Measurements from ENCODE around the gene CACNA1C. TPM values are rescaled to one million over a fixed set of nuclear protein-coding genes. Genes with fewer than 3 reads are reported as not detected.

CACNA1C gene
- total RNA-seq, 5 donors from 2014 or later (not counting 1 experiment from before 2014, with no cell fraction given) = 0.10 to 0.26 (median 0.16) TPM

GRCh38 chr12:2234646-2235350 is 182.0 kb downstream of the CACNA1C start:
- 72% methylated on average over 4 of the region's 10 CpGs for WGBS (ENCODE audit: insufficient coverage)
- no peak overlapping the region for H3K4me3 ChIP-seq (ENCODE audit: control insufficient read depth in 1 of 2, extremely low read depth in 1 of 2, low read length in 1 of 2)
- H3K9me3 Mint-ChIP-seq = no peaks in the 10 kb centered on the region
- H3K4me1 Mint-ChIP-seq = no peaks in the 10 kb centered on the region
- no peaks in the 10 kb centered on the region for H3K36me3 Mint-ChIP-seq
- no peaks in the 10 kb centered on the region for H3K4me1 ChIP-seq (ENCODE audit: control insufficient read depth in 1 of 2, extremely low read depth in 1 of 2, insufficient read depth in 2 of 2, low read length in 2 of 2)
- ChIA-PET CTCF (no interaction called here), POLR2A (no interaction called here)
- H3K36me3 ChIP-seq (ENCODE audit: control insufficient read depth in 2 of 2, extremely low read depth in 1 of 2, insufficient read depth in 1 of 2, low read length in 1 of 2) = no peaks in the 10 kb centered on the region
- H3K27ac Mint-ChIP-seq = no peak overlapping the region
- no peak overlapping the region for H3K4me3 Mint-ChIP-seq
- DNase-seq (no peak), ATAC-seq (replicated peaks in 1 of 4) (no peak)
- peaks cover 0 to 16% of the 10 kb centered on the region in 2 experiments for H3K27me3 ChIP-seq (replicated peaks in 1 of 2; ENCODE audit: control insufficient read depth in 2 of 2, extremely low read depth in 1 of 2, insufficient read depth in 2 of 2, low read length in 1 of 2)
- H3K27ac ChIP-seq (ENCODE audit: low read length) = no peak overlapping the region
- H3K9me3 ChIP-seq = no peaks in the 10 kb centered on the region
- peaks cover 7 to 17% of the 10 kb centered on the region in 2 donors for H3K27me3 Mint-ChIP-seq

- Histone ChIP-seq H3K9me3 (no peaks in the 10 kb centered on the region), H3K36me3 (ENCODE audit: control insufficient read depth in 2 of 2, extremely low read depth in 1 of 2, insufficient read depth in 1 of 2, low read length in 1 of 2) (no peaks in the 10 kb centered on the region), H3K4me1 (ENCODE audit: control insufficient read depth in 1 of 2, extremely low read depth in 1 of 2, insufficient read depth in 2 of 2, low read length in 2 of 2) (no peaks in the 10 kb centered on the region), H3K4me3 (ENCODE audit: control insufficient read depth in 1 of 2, extremely low read depth in 1 of 2, low read length in 1 of 2) (no peak overlapping the region), H3K27me3 (replicated peaks in 1 of 2; ENCODE audit: control insufficient read depth in 2 of 2, extremely low read depth in 1 of 2, insufficient read depth in 2 of 2, low read length in 1 of 2) (peaks cover 0 to 25% of the 10 kb centered on the region in 2 experiments), H3K27ac (ENCODE audit: low read length) (no peak overlapping the region)
- no peak for ATAC-seq (replicated peaks in 1 of 4)
- ChIA-PET POLR2A (interaction anchor here in 1 of 2 donors (0.6 kb wide), 1 partner anchor 351 kb away, joined by 4 read pairs; no protein-coding TSS in a partner anchor), CTCF (no interaction called here)
- Mint-ChIP-seq H3K36me3 (no peaks in the 10 kb centered on the region), H3K9me3 (no peaks in the 10 kb centered on the region), H3K27ac (no peak overlapping the region), H3K27me3 (peaks cover 10 to 19% of the 10 kb centered on the region in 2 donors), H3K4me3 (no peak overlapping the region), H3K4me1 (no peaks in the 10 kb centered on the region)
- WGBS (ENCODE audit: insufficient coverage) = 57% methylated on average over 1 of the region's 5 CpGs
- DNase-seq = no peak
These were observed 183.9 kb downstream of the CACNA1C start for GRCh38 chr12:2236506-2237294.

- ChIA-PET POLR2A (no interaction called here), CTCF (no interaction called here)
- Mint-ChIP-seq H3K27ac (no peak overlapping the region), H3K4me1 (peaks cover 0 to 3% (median 0%) of the 10 kb centered on the region in 3 donors), H3K27me3 (peaks cover 11 to 19% of the 10 kb centered on the region in 2 donors), H3K9me3 (no peaks in the 10 kb centered on the region), H3K36me3 (no peaks in the 10 kb centered on the region), H3K4me3 (no peak overlapping the region)
- ATAC-seq (replicated peaks in 1 of 4) (no peak), DNase-seq (no peak)
- H3K4me1 ChIP-seq (ENCODE audit: control insufficient read depth in 1 of 2, extremely low read depth in 1 of 2, insufficient read depth in 2 of 2, low read length in 2 of 2) = no peaks in the 10 kb centered on the region
- H3K9me3 ChIP-seq = no peaks in the 10 kb centered on the region
- H3K27me3 ChIP-seq (replicated peaks in 1 of 2; ENCODE audit: control insufficient read depth in 2 of 2, extremely low read depth in 1 of 2, insufficient read depth in 2 of 2, low read length in 1 of 2) = peaks cover 0 to 27% of the 10 kb centered on the region in 2 experiments
- no peak overlapping the region for H3K4me3 ChIP-seq (ENCODE audit: control insufficient read depth in 1 of 2, extremely low read depth in 1 of 2, low read length in 1 of 2)
- WGBS (ENCODE audit: insufficient coverage) = no CpG with 5 or more reads among the region's 4 CpGs
- H3K36me3 ChIP-seq (ENCODE audit: control insufficient read depth in 2 of 2, extremely low read depth in 1 of 2, insufficient read depth in 1 of 2, low read length in 1 of 2) = no peaks in the 10 kb centered on the region
- H3K27ac ChIP-seq (ENCODE audit: low read length) = no peak overlapping the region
These were observed 185.3 kb downstream of the CACNA1C start for GRCh38 chr12:2238111-2238510.

GRCh38 chr12:2239381-2239871 is 186.6 kb downstream of the CACNA1C start:
- ATAC-seq (replicated peaks in 1 of 4) (no peak), DNase-seq (no peak)
- Mint-ChIP-seq H3K36me3 (no peaks in the 10 kb centered on the region), H3K9me3 (no peaks in the 10 kb centered on the region), H3K27me3 (peaks cover 11 to 15% of the 10 kb centered on the region in 2 donors), H3K27ac (no peak overlapping the region), H3K4me3 (no peak overlapping the region), H3K4me1 (peaks cover 0 to 3% (median 0%) of the 10 kb centered on the region in 3 donors)
- Histone ChIP-seq H3K27ac (ENCODE audit: low read length) (no peak overlapping the region), H3K27me3 (replicated peaks in 1 of 2; ENCODE audit: control insufficient read depth in 2 of 2, extremely low read depth in 1 of 2, insufficient read depth in 2 of 2, low read length in 1 of 2) (peaks cover 0 to 29% of the 10 kb centered on the region in 2 experiments), H3K36me3 (ENCODE audit: control insufficient read depth in 2 of 2, extremely low read depth in 1 of 2, insufficient read depth in 1 of 2, low read length in 1 of 2) (no peaks in the 10 kb centered on the region), H3K4me1 (ENCODE audit: control insufficient read depth in 1 of 2, extremely low read depth in 1 of 2, insufficient read depth in 2 of 2, low read length in 2 of 2) (no peaks in the 10 kb centered on the region), H3K9me3 (no peaks in the 10 kb centered on the region), H3K4me3 (ENCODE audit: control insufficient read depth in 1 of 2, extremely low read depth in 1 of 2, low read length in 1 of 2) (no peak overlapping the region)
- 86% methylated on average over 17 of the region's 17 CpGs for WGBS (ENCODE audit: insufficient coverage)
- ChIA-PET POLR2A (no interaction called here), CTCF (no interaction called here)

GRCh38 chr12:2240390-2240789 is 187.6 kb downstream of the CACNA1C start:
- Histone ChIP-seq H3K9me3 (no peaks in the 10 kb centered on the region), H3K36me3 (ENCODE audit: control insufficient read depth in 2 of 2, extremely low read depth in 1 of 2, insufficient read depth in 1 of 2, low read length in 1 of 2) (no peaks in the 10 kb centered on the region), H3K4me1 (ENCODE audit: control insufficient read depth in 1 of 2, extremely low read depth in 1 of 2, insufficient read depth in 2 of 2, low read length in 2 of 2) (no peaks in the 10 kb centered on the region), H3K27ac (ENCODE audit: low read length) (no peak overlapping the region), H3K4me3 (ENCODE audit: control insufficient read depth in 1 of 2, extremely low read depth in 1 of 2, low read length in 1 of 2) (no peak overlapping the region), H3K27me3 (replicated peaks in 1 of 2; ENCODE audit: control insufficient read depth in 2 of 2, extremely low read depth in 1 of 2, insufficient read depth in 2 of 2, low read length in 1 of 2) (peaks cover 0 to 25% of the 10 kb centered on the region in 2 experiments)
- WGBS (ENCODE audit: insufficient coverage) = 95% methylated on average over 3 of the region's 6 CpGs
- H3K4me1 Mint-ChIP-seq = peaks cover 0 to 3% (median 0%) of the 10 kb centered on the region in 3 donors
- H3K27me3 Mint-ChIP-seq = peaks cover 11 to 12% of the 10 kb centered on the region in 2 donors
- DNase-seq (no peak), ATAC-seq (replicated peaks in 1 of 4) (no peak)
- no peak overlapping the region for H3K4me3 Mint-ChIP-seq
- CTCF ChIA-PET = no interaction called here
- H3K36me3 Mint-ChIP-seq = no peaks in the 10 kb centered on the region
- POLR2A ChIA-PET = no interaction called here
- no peaks in the 10 kb centered on the region for H3K9me3 Mint-ChIP-seq
- H3K27ac Mint-ChIP-seq = no peak overlapping the region

- H3K27ac Mint-ChIP-seq = no peak overlapping the region
- no peaks in the 10 kb centered on the region for H3K36me3 Mint-ChIP-seq
- Histone ChIP-seq H3K9me3 (no peaks in the 10 kb centered on the region), H3K4me1 (ENCODE audit: control insufficient read depth in 1 of 2, extremely low read depth in 1 of 2, insufficient read depth in 2 of 2, low read length in 2 of 2) (no peaks in the 10 kb centered on the region), H3K4me3 (ENCODE audit: control insufficient read depth in 1 of 2, extremely low read depth in 1 of 2, low read length in 1 of 2) (no peak overlapping the region), H3K27me3 (replicated peaks in 1 of 2; ENCODE audit: control insufficient read depth in 2 of 2, extremely low read depth in 1 of 2, insufficient read depth in 2 of 2, low read length in 1 of 2) (peaks cover 0 to 23% of the 10 kb centered on the region in 2 experiments), H3K36me3 (ENCODE audit: control insufficient read depth in 2 of 2, extremely low read depth in 1 of 2, insufficient read depth in 1 of 2, low read length in 1 of 2) (no peaks in the 10 kb centered on the region), H3K27ac (ENCODE audit: low read length) (no peak overlapping the region)
- H3K9me3 Mint-ChIP-seq = no peaks in the 10 kb centered on the region
- POLR2A ChIA-PET = no interaction called here
- CTCF ChIA-PET = no interaction called here
- ATAC-seq (replicated peaks in 1 of 4) (no peak), DNase-seq (no peak)
- H3K27me3 Mint-ChIP-seq = peaks cover 8 to 10% of the 10 kb centered on the region in 2 donors
- H3K4me1 Mint-ChIP-seq = peaks cover 0 to 3% (median 0%) of the 10 kb centered on the region in 3 donors
- 93% methylated on average over 5 of the region's 8 CpGs for WGBS (ENCODE audit: insufficient coverage)
- H3K4me3 Mint-ChIP-seq = no peak overlapping the region
These were observed 188.2 kb downstream of the CACNA1C start for GRCh38 chr12:2240984-2241383.

All from T-cell (primary cell).